Activated CD4-positive, alpha-beta T cell treated with anti-CD3 and anti-CD28 coated beads, Interleukin-2, amount 50 U/mL, for 16 hours (primary cell): Measurements from ENCODE around the gene ASAH2B.

ENCODE experiments used
- DNase-seq: peaks from one replicate; pipeline ENCODE4 v3.0.0-alpha.2; 2020

Gene ASAH2B

GRCh38 chr10:50799595-50799994 lies 59.9 kb downstream of the ASAH2B start:
- DNase-seq: no peak

- no peak for DNase-seq
Observed at GRCh38 chr10:50805981-50806622, 66.4 kb downstream of the ASAH2B start.

GRCh38 chr10:50807851-50808776 lies 68.4 kb downstream of the ASAH2B start:
- DNase-seq: no peak
